ENCODE measurements around the gene ZNF678. TPM values are rescaled to one million over a fixed set of nuclear protein-coding genes. Genes with fewer than 3 reads are reported as not detected.

Gene ZNF678
- polyA plus RNA-seq, 4 donors = 0.89 to 6.9 (median 2.2) TPM

GRCh38 chr1:227723474-227723873 is 160.1 kb downstream of the ZNF678 start:
- Histone ChIP-seq H3K4me3 (ENCODE audit: low read depth in 1 of 3, low read length in 3 of 3) (no peak overlapping the region), H3K27ac (ENCODE audit: low read depth in 1 of 3, low read length in 2 of 3) (no peak overlapping the region), H3K4me1 (ENCODE audit: control insufficient read depth in 3 of 3, insufficient read depth in 2 of 3, low read depth in 1 of 3, low read length in 2 of 3) (peaks cover 0 to 5% (median 0%) of the 10 kb centered on the region in 3 donors), H3K27me3 (ENCODE audit: control insufficient read depth in 3 of 3, insufficient read depth in 3 of 3, low read length in 3 of 3) (peaks cover 0 to 4% (median 0%) of the 10 kb centered on the region in 3 donors), H3K36me3 (ENCODE audit: control insufficient read depth in 3 of 3, insufficient read depth in 2 of 3, low read depth in 1 of 3, low read length in 3 of 3) (no peaks in the 10 kb centered on the region), H3K9me3 (ENCODE audit: control insufficient read depth in 2 of 2, insufficient read depth in 1 of 2, low read depth in 1 of 2, low read length in 1 of 2) (peaks cover 0 to 31% of the 10 kb centered on the region in 2 donors)
- FAIRE-seq = no peak
- 85 to 90% (median 88%) methylated on average over 1 of the region's 1 CpG for WGBS, 3 donors
- no peak for DNase-seq

GRCh38 chr1:227725046-227725445 is 161.7 kb downstream of the ZNF678 start:
- FAIRE-seq (no peak), DNase-seq (no peak)
- Histone ChIP-seq H3K36me3 (ENCODE audit: control insufficient read depth in 3 of 3, insufficient read depth in 2 of 3, low read depth in 1 of 3, low read length in 3 of 3) (no peaks in the 10 kb centered on the region), H3K9me3 (ENCODE audit: control insufficient read depth in 2 of 2, insufficient read depth in 1 of 2, low read depth in 1 of 2, low read length in 1 of 2) (peaks cover 0 to 21% of the 10 kb centered on the region in 2 donors), H3K27ac (ENCODE audit: low read depth in 1 of 3, low read length in 2 of 3) (no peak overlapping the region), H3K27me3 (ENCODE audit: control insufficient read depth in 3 of 3, insufficient read depth in 3 of 3, low read length in 3 of 3) (peaks cover 0 to 4% (median 0%) of the 10 kb centered on the region in 3 donors), H3K4me3 (ENCODE audit: low read depth in 1 of 3, low read length in 3 of 3) (no peak overlapping the region), H3K4me1 (ENCODE audit: control insufficient read depth in 3 of 3, insufficient read depth in 2 of 3, low read depth in 1 of 3, low read length in 2 of 3) (peaks cover 0 to 16% (median 0%) of the 10 kb centered on the region in 3 donors)
- 50 to 61% (median 61%) methylated on average over 2 of the region's 2 CpGs for WGBS, 3 donors

GRCh38 chr1:227726318-227726717 is 163.0 kb downstream of the ZNF678 start:
- no peak for FAIRE-seq
- 75 to 89% (median 80%) methylated on average over 3 of the region's 3 CpGs for WGBS, 3 donors

More at GRCh38 chr1:227726318-227726717, 163.0 kb downstream of the ZNF678 start:
- Histone ChIP-seq H3K4me3 (ENCODE audit: low read depth in 1 of 3, low read length in 3 of 3) (no peak overlapping the region), H3K27me3 (ENCODE audit: control insufficient read depth in 3 of 3, insufficient read depth in 3 of 3, low read length in 3 of 3) (no peaks in the 10 kb centered on the region), H3K27ac (ENCODE audit: low read depth in 1 of 3, low read length in 2 of 3) (no peak overlapping the region), H3K9me3 (ENCODE audit: control insufficient read depth in 2 of 2, insufficient read depth in 1 of 2, low read depth in 1 of 2, low read length in 1 of 2) (peaks cover 0 to 8% of the 10 kb centered on the region in 2 donors), H3K36me3 (ENCODE audit: control insufficient read depth in 3 of 3, insufficient read depth in 2 of 3, low read depth in 1 of 3, low read length in 3 of 3) (peaks cover 0 to 9% (median 0%) of the 10 kb centered on the region in 3 donors), H3K4me1 (ENCODE audit: control insufficient read depth in 3 of 3, insufficient read depth in 2 of 3, low read depth in 1 of 3, low read length in 2 of 3) (peaks cover 0 to 26% (median 0%) of the 10 kb centered on the region in 3 donors)
- DNase-seq = no peak

Other genes starting within 250 kb of the ZNF678 start
- gene CDC42BPA, start 245.1 kb upstream of the ZNF678 start, polyA plus RNA-seq = 10 to 100 TPM; 10.8 to 19.9 (median 13.8) TPM
- gene JMJD4, start 171.7 kb downstream of the ZNF678 start, polyA plus RNA-seq = 10 to 100 TPM in 2 of 4 donors, 1 to 10 TPM in 2; 8.4 to 14.7 (median 11.1) TPM
- gene SNAP47, start 171.9 kb downstream of the ZNF678 start, polyA plus RNA-seq = 10 to 100 TPM in 3 of 4 donors, 1 to 10 TPM in 1; 9.8 to 22.5 (median 15.5) TPM

Measured in small intestine (tissue), 7 donors.